Measurements from ENCODE around the gene ULBP2. TPM values are rescaled to one million over a fixed set of nuclear protein-coding genes. Genes with fewer than 3 reads are reported as not detected.
A peak's percentile ranks its signal among the peaks of the same experiment; 100 is the strongest.

Gene ULBP2
- total and polyA plus RNA-seq, 2 of the 8 experiments (the other 6 are each of a cell fraction or from before 2014, with no cell fraction given) = 0.05 TPM; not detected in 1

GRCh38 chr6:149938571-149939355, 3.1 kb upstream of the ULBP2 start (continued):
- TF ChIP-seq ASH2L (IDR thresholded peaks at IDR 0.05; ENCODE audit: low read length) (no peak), GABPA (IDR thresholded peaks at IDR 0.05; ENCODE audit: borderline replicate concordance, insufficient read depth, low read length) (no peak), ZNF274 (IDR thresholded peaks at IDR 0.05; ENCODE audit: borderline replicate concordance, extremely low read depth, low read length) (no peak), KDM1A (IDR thresholded peaks at IDR 0.05; ENCODE audit: borderline replicate concordance, low read length) (no peak), KDM5A (IDR thresholded peaks at IDR 0.05; ENCODE audit: low read length) (no peak), HDAC6 (IDR thresholded peaks at IDR 0.05; ENCODE audit: low read depth, low read length) (no peak), GTF2F1 (IDR thresholded peaks at IDR 0.05; ENCODE audit: borderline replicate concordance, low read depth, low read length) (no peak), SP1 (IDR thresholded peaks at IDR 0.05; ENCODE audit: low read depth, low read length) (no peak), ATF3 (IDR thresholded peaks at IDR 0.05; ENCODE audit: insufficient read depth, low read depth, low read length) (no peak), CHD2 (IDR thresholded peaks at IDR 0.05; ENCODE audit: low read length) (no peak), SP4 (IDR thresholded peaks at IDR 0.05; ENCODE audit: low read length) (no peak), JUN (IDR thresholded peaks at IDR 0.05; ENCODE audit: low read depth, low read length) (no peak), CEBPB (IDR thresholded peaks at IDR 0.05; ENCODE audit: low read depth, low read length) (no peak), CBX5 (IDR thresholded peaks at IDR 0.05; ENCODE audit: low read depth, low read length) (no peak), NRF1 (IDR thresholded peaks at IDR 0.05; ENCODE audit: low read depth, low read length) (no peak), BCL11A (IDR thresholded peaks at IDR 0.05; ENCODE audit: low read depth in 2 of 2, low read length in 2 of 2) (no peak), KDM4A (IDR thresholded peaks at IDR 0.05; ENCODE audit: low read depth, low read length, severe bottlenecking) (peak; percentile 62), TEAD4 (IDR thresholded peaks at IDR 0.05; ENCODE audit: low read depth, low read length) (no peak), POU5F1 (IDR thresholded peaks at IDR 0.05; ENCODE audit: low read depth, low read length) (no peak), HDAC2 (IDR thresholded peaks at IDR 0.05; ENCODE audit: borderline replicate concordance in 1 of 2, low read depth in 2 of 2, low read length in 2 of 2) (no peak), SUZ12 (IDR thresholded peaks at IDR 0.05; ENCODE audit: low read length) (peak; percentile 96), EZH2 (IDR thresholded peaks at IDR 0.05; ENCODE audit: low read depth, low read length, severe bottlenecking) (peak; percentile 98), CBX8 (IDR thresholded peaks at IDR 0.05; ENCODE audit: borderline replicate concordance, low read depth, low read length) (0 out of 2 replicates have a peak, but pooled peaks have one; percentile 28)

Data from H1 (cell line).